OCI-LY1 (cell line): ENCODE measurements around the gene CSE1L.

Experiments
- CTCF ChIP-seq: fragments of 200-600 bp; sonication (generic), shearing (Covaris generic); IDR thresholded peaks from 2 replicates; pipeline ENCODE4 v1.5.1; 2017; ENCODE audit warnings: mild to moderate bottlenecking, antibody characterized with exemption, low read length, moderate library complexity, mixed read lengths
- EZH2 ChIP-seq: fragments of 200-600 bp; sonication (generic), shearing (Covaris generic); IDR thresholded peaks from 2 replicates; pipeline ENCODE4 v1.8.0; 2017; ENCODE audit warnings: borderline replicate concordance, mixed run types, mild to moderate bottlenecking, antibody characterized with exemption, low read length, moderate library complexity, mixed read lengths

GRCh38 chr20:49024220-49024619 lies 21.9 kb upstream of the CSE1L start:
- no peak for TF ChIP-seq EZH2
- no peak for TF ChIP-seq CTCF
